NCI-H146 (cell line): ENCODE results near the gene MICALL2.

Experiments used
- DNase-seq: peaks from one replicate; lab custom pipeline; 2025; lab: John Stamatoyannopoulos, UW

MICALL2 gene

DNA sequence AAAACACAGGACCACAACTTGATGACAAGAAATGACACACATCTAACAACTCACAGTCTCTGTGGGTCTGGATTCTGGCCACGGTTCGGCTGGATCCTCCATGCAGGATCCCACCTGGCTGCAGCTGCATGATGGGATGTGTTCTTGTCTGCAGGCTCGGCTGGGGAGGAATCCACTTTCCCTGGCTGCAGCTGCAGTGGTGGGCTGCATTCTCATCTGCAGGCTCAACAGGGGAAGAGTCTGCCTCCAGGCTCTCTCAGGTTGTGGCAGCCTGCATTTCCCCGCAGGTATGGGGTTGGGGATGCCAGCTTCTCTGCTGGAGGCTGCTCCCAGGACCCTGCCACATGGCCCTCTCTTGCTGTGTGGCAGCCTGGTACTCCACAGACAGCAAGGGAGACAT lies 64.9 kb downstream of the MICALL2 start:
- DNase-seq = no peak

DNA sequence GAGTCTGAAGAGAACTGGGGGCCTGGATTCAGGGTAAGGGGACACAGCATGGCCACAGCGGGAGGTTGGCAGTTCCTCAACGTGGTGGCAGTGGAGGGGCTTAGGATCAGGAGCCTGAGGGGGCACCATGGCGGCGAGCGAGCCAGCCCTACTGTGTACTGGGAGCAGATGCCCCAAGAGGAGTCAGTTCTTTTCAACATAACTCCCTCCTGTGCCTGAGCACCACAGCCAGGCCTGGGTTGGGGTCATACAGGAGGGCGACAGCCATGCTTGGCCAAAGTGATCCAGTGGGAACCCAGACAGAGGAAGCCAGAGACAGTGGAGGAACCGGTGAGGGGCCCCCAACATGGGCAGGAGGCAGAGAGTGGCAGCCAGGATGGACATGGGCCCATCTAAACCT lies 65.8 kb downstream of the MICALL2 start:
- DNase-seq = no peak

DNA sequence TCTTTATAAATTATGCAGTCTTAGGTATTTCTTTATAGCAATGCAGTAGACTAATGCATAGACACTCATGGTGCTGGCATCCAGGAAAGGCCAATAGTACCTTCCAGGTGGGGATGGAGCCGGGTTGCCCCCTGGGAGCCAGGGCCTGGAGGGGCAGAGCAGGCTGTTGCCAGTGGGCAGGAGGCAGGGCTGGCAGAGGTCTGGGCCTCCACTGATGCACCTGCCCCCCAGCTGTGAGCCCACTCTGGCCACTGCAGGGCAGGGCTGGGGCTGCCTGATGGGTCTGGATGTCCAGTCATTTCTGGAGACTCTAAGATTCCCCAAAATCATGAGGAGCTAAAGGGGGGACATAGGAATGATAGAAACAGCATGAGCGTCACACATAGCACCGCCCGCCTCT lies 66.7 kb downstream of the MICALL2 start:
- no peak for DNase-seq

DNA sequence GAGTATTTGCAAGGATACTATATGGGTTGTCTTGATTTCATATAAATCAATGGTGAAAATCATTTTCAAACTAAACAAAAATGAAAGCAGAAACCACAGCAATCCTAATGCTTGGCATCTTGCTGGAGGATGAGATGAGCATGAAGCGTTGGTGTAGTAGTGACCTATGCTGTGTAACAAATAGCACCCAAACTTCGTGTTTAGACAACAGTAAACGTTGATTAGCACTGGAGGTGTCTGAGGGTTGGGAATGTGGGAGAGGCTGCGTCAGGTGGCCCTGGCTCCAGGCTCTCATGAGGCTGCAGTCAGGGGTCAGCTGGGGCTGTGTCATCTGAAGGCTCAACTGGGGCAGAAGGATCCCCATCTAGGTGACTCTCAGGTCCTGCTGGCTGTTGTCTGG lies 67.8 kb downstream of the MICALL2 start:
- no peak for DNase-seq

DNA sequence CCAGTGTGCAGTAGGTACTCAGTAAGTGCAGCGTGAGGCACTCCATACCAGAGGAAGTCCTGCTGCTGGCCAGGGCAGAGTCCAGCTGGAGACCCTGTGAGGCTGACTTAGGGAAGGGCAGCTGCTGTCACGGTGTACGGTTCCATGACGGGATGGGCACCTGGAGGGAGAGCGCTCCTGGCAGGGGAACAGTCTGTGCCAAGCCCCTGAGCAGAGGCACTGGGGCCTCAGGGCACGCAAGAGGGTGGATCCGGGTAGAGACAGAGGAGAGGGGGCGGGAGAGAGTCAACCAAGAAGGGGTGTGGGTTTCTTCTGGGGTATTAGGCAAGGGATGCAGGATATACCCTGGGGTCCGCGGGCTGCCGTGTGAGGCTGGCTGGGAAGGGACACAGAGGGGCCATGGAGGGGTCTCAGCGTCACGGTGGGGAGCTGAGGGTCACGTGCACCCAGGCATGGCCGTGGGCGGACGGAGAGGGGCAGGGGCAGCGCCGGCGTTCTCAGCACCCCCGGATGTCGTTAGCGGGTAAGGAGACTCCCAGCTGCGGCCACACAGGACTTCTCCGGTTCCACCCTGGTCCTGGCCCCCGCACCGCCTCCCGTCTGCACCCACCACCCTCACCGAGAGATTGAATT lies 70.5 kb downstream of the MICALL2 start:
- no peak for DNase-seq

DNA sequence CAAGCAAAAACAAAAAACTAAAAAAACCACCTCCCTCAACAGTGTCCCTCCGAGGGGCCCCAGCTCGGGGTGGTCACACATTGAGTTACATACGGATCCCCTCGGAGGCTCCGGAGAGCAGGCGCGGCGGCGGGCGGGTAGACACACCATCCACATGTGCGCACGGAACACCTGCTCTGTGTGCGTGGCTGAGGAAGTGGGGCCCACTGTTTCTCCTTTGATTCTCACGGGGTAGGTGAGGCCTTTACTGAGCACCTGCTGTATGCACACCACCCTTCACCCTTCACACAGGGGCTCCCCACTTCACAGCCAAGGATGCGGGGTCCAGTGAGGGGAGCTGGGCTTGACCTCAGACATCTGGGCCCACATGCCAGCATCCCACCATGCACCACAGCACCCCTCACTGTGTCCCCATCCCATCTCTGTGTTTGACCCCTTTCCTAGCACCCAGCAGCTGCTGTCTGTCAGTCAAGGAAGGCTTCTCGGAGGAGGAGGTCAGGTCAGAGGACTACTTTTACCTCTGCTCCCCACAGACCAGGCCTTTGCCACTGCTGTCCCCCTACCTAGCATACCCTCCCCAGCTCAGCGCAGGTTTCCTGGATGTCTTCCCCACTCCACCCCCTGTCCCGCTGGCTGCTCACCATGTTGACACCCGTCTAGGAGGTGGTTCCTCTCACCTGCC lies 71.1 kb downstream of the MICALL2 start:
- DNase-seq = no peak

DNA sequence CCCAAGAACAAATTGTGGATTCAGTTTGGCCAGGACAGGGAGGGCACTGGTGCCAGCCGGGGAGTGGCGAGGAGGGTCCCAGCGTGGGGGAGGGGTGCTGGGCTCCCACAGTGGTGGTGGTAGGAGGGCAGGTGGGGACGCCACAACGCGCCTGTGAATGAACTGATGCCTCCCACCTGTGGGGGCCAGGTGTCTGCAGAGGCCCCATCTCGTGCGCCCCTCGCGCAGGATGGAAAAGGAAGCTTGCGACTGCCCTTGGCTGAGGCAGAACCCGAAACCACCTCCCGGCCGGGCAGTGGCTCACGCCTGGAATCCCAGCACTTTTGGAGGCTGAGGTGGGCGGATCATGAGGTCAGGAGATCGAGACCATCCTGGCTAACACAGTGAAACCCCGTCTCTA lies 72.0 kb downstream of the MICALL2 start:
- DNase-seq = no peak

DNA sequence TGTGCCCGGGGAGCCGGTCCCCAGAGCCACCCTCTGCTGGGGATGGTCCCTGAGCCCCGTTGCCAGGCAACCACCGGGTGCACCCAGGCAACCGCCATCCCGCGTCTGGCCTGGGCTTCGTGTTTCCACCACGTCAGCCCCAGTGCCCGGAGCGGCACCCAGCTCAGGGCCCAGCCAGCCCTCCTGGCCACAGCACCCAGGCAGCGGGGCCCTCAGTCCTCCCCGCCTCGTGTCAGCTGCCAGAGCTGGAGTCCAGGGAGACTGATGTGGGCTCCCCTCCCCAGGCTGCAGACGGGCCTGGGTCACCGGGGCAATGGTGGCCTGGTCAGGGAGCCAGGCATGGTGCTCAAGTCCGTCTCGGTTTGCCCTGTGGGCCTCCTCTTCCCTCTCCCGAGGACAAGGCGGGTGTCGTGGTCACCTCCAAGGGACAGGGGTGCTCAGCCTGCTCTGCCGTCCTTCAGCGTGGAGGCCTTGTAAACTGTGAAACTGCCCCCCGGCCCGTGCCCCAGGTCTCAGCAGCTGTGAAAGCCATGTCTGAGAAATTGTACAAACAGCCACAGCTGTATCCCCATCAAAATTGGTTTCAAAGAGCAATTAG lies 72.5 kb downstream of the MICALL2 start:
- DNase-seq = peak; percentile 45

DNA sequence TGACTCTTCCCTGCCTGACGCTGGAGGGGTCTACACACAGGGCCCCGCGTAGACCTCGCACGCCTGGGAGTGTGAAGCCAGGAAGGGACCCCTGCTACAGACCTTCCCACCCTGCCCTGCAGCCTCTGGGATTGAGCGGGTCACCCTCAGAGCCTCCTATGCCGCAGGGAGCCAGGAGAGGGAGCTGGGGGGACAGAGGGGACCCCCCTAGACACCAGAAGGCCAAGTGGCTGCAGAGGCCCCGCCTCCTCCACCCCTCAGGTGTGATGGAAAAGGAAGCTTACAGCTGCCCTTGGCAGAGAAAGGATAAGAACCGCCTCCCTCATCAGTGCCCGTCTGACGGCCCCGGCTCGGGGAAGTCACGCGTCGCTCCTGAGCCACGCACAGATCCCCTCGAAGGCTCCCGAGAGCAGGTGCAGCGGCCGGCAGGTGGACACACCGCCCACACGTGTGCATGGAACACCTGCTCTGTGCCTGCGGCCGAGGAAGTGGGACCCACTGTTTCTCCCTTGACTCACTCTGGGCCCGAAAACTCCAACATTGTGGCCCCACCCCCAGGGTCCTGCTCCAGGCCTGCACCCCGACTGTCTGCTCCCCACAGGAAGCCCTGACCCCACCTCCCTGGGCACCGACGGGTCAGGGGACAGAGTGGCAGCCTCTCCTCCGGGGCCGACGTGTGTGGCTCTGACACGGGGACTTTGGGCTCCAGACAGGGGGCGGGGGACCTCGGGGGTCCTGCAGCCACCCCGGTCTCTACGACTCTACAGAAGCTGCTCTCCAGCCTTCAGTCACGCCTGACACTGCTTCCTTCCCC lies 73.3 kb downstream of the MICALL2 start:
- DNase-seq = peak; percentile 24

DNA sequence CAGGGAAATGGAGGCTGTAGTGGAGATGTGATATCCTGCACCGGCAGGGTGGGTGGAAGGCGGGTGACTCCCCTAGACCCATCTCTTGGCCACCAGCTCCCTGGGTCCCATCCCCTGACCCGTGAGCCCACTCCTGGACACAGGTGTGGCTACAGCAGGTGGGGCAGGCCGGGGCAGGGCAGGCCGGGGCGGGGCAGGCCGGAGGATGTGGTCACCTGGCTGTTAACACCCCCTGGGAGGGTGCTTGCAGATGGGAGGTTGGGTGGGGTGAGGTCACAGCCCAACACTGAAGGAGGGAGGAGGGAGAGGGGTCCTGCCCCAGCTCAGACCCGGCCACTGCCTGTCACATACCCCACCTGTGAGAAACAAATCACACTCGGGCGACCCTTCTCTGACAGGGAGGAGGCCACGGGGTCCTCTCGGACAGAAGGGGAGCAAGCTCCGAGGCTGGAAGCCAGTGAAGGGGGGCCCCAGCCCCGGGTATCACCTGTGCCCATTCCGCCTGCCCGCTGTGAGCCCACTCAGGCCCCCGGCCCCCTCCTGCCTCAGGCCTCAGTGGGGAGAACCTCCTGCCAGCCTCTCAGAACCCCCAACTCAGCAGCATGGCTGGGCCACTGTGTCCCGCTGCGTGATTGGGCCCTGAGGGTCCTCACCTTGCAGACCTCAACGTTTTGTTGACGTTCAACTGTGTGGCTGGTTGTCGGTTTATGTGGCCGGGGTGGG lies 74.0 kb downstream of the MICALL2 start:
- DNase-seq = no peak
